Parathyroid adenoma (tissue), 2 donors: Measurements from ENCODE around the gene TENM4.

Experiments used
- H2AFZ ChIP-seq: fragments of 300-600 bp; sonication (generic); one replicate; pipeline ENCODE4 v1.7.0; 2017; ENCODE audit warnings: antibody characterized with exemption, mild to moderate bottlenecking
- H3K27ac ChIP-seq: fragments of 300-600 bp; sonication (generic); one replicate; pipeline ENCODE4 v1.7.0; 2017
- H3K27me3 ChIP-seq: fragments of 300-600 bp; sonication (generic); one replicate; pipeline ENCODE4 v1.7.0; 2017; ENCODE audit warnings: low read length; ENCODE audit not compliant: control insufficient read depth, insufficient read depth
- H3K36me3 ChIP-seq: fragments of 300-600 bp; sonication (generic); one replicate; pipeline ENCODE4 v1.7.0; 2017; ENCODE audit warnings: low read length; ENCODE audit not compliant: control insufficient read depth, insufficient read depth
- H3K4me1 ChIP-seq: fragments of 300-600 bp; sonication (generic); one replicate; pipeline ENCODE4 v1.7.0; 2017; ENCODE audit warnings: control low read depth
- H3K4me2 ChIP-seq: fragments of 300-600 bp; sonication (generic); one replicate; pipeline ENCODE4 v1.7.0; 2017; ENCODE audit warnings: low read length
- H3K4me3 ChIP-seq: fragments of 300-600 bp; sonication (generic); one replicate; pipeline ENCODE4 v1.7.0; 2017; ENCODE audit warnings: low read depth, low read length
- H3K79me2 ChIP-seq: fragments of 300-600 bp; sonication (generic); one replicate; pipeline ENCODE4 v1.7.0; 2017; ENCODE audit warnings: control low read depth
- H3K9ac ChIP-seq: fragments of 300-600 bp; sonication (generic); one replicate; pipeline ENCODE4 v1.7.0; 2017; ENCODE audit warnings: mild to moderate bottlenecking
- H3K9me3 ChIP-seq: fragments of 300-600 bp; sonication (generic); one replicate; pipeline ENCODE4 v1.7.0; 2017; ENCODE audit warnings: low read length; ENCODE audit not compliant: control insufficient read depth
- CTCF ChIP-seq: fragments of 300-600 bp; sonication (generic); IDR thresholded peaks from one replicate; pipeline ENCODE4 v1.7.0; 2017; ENCODE audit warnings: antibody characterized with exemption, mild to moderate bottlenecking
- donor health status: primary hyperparathyroidism.

The TENM4 gene

DNA sequence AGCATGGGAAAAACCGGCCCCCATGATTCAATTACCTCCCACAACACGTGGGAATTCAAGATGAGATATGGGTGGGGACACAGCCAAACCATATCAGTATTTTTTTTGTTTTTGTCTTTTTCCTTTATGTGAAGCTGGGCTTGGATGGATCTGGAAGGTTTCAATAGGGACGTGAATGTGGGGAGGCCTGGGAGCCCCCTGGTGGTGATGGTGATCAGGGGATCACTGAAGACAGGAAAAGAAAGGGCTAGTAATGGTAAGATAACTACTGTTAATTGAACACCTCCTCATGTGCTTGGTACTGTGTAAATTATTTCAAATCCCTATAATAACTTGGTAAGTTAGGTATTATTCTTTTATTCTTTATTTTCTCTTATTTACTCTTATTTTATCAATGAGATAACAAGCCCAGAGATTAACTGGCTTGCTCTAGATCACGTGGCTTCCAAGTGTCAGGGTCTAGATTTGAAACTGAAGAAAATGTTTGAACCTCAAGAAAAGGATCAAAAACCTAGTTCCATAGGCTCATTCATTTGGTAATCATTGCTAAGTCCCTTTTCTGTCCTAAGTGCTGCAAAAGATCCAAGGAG is 364.2 kb downstream of the TENM4 start:
- Histone ChIP-seq H3K79me2 (no peaks in the 10 kb centered on the region), H3K4me1 (no peaks in the 10 kb centered on the region), H3K27ac (no peak overlapping the region), H3K36me3 (no peaks in the 10 kb centered on the region), H3K27me3 (no peaks in the 10 kb centered on the region), H2AFZ (no peak overlapping the region), H3K9ac (no peak overlapping the region), H3K4me2 (no peak overlapping the region), H3K9me3 (no peaks in the 10 kb centered on the region), H3K4me3 (no peak overlapping the region)
- TF ChIP-seq CTCF: peak; percentile 55

DNA sequence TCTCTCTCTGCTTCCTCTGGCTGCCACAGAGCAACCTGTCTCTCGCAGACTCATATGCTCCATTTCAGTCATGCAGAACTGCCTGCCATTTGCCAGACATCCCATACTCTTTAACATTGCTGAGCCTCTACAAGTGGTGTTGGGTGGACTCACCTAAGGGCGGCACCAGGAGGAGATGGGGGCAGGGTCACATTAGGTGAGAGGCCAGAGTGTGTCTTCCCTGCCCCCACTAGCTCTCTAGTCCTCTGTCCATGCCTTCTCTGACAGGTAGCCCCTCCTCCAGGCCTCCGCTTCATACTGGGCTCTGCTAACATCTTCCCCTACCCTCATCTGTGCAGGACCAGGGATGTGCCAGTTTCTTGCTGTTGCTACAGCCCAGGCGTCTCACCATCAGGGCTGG is 366.3 kb downstream of the TENM4 start:
- H3K4me3 ChIP-seq: no peak overlapping the region
- no peaks in the 10 kb centered on the region for H3K4me1 ChIP-seq
- no peak overlapping the region for H3K9ac ChIP-seq
- H3K9me3 ChIP-seq: no peaks in the 10 kb centered on the region
- no peaks in the 10 kb centered on the region for H3K36me3 ChIP-seq
- H3K4me2 ChIP-seq: no peak overlapping the region
- H2AFZ ChIP-seq: no peak overlapping the region
- no peaks in the 10 kb centered on the region for H3K79me2 ChIP-seq
- H3K27me3 ChIP-seq: no peaks in the 10 kb centered on the region
- H3K27ac ChIP-seq: no peak overlapping the region
- no peak for TF ChIP-seq CTCF

DNA sequence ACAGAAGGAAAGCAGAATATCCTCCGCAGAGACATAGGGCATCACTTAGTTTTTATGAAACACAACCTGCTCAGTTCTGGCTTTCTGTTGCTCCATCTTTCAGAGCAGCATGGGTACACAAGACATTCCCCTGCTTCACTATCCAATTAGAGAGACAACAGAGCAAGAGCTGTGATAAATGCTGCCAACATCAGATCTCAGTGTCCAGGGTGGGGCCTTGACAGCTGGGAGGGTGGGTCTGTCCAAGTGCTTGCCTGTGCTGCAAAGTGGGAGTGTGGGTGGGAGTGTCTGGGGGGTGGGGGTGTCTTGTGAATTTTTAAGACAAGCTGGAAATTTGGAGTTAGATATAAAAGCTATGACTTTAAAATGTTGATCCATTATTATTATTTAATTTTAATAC is 369.6 kb downstream of the TENM4 start:
- no peak overlapping the region for H3K4me3 ChIP-seq
- no peak for TF ChIP-seq CTCF

DNA sequence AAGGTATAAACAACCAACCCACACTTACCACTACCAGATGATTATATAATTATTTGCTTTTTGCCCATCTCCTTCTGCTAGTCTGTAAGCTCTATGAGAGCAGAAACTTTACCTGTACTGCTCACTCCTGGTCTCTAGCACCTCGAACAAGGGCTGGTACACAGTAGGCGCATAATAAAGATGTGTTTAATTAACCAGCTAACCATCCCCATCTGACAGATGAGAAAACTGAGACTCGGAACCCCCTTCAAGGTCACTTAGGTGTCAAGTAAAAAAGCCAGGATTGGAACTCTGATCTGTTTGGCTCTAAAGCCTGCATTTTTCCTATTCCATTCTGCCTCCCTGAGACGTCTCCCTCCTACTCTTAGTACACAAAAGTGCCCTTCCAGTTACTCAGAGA is 370.3 kb downstream of the TENM4 start:
- Histone ChIP-seq H3K27me3 (no peaks in the 10 kb centered on the region), H3K79me2 (no peaks in the 10 kb centered on the region), H3K9me3 (no peaks in the 10 kb centered on the region), H3K36me3 (no peaks in the 10 kb centered on the region), H3K27ac (no peak overlapping the region), H3K4me2 (no peak overlapping the region), H3K4me1 (no peaks in the 10 kb centered on the region), H3K9ac (no peak overlapping the region), H2AFZ (no peak overlapping the region), H3K4me3 (no peak overlapping the region)
- TF ChIP-seq CTCF: no peak

More for the DNA sequence above, 369.6 kb downstream of the TENM4 start:
- Histone ChIP-seq H3K27me3 (no peaks in the 10 kb centered on the region), H3K9me3 (no peaks in the 10 kb centered on the region), H2AFZ (no peak overlapping the region), H3K79me2 (no peaks in the 10 kb centered on the region), H3K36me3 (no peaks in the 10 kb centered on the region), H3K27ac (no peak overlapping the region), H3K9ac (no peak overlapping the region), H3K4me2 (no peak overlapping the region), H3K4me1 (no peaks in the 10 kb centered on the region)

- no peak overlapping the region for H3K9ac ChIP-seq
- no peak overlapping the region for H3K27ac ChIP-seq
Measured at GRCh38 chr11:79069504-79069903, 371.3 kb downstream of the TENM4 start.

More at GRCh38 chr11:79069504-79069903, 371.3 kb downstream of the TENM4 start:
- no peaks in the 10 kb centered on the region for H3K27me3 ChIP-seq
- H3K36me3 ChIP-seq: no peaks in the 10 kb centered on the region
- H3K9me3 ChIP-seq: no peaks in the 10 kb centered on the region
- no peak overlapping the region for H3K4me3 ChIP-seq
- no peak overlapping the region for H3K4me2 ChIP-seq
- H2AFZ ChIP-seq: no peak overlapping the region
- H3K79me2 ChIP-seq: no peaks in the 10 kb centered on the region
- no peak for TF ChIP-seq CTCF
- no peaks in the 10 kb centered on the region for H3K4me1 ChIP-seq
